ENCODE data around the gene PLPP7. TPM values are rescaled to one million over a fixed set of nuclear protein-coding genes. Genes with fewer than 3 reads are reported as not detected.
A peak's percentile ranks its signal among the peaks of the same experiment; 100 is the strongest.

PLPP7 gene
- total RNA-seq, 2 donors from 2014 or later: 0.23 to 0.31 TPM

GRCh38 chr9:131307974-131308373 is 18.5 kb downstream of the PLPP7 start:
- H3K9me3 Mint-ChIP-seq: no peaks in the 10 kb centered on the region
- H3K27me3 Mint-ChIP-seq (ENCODE audit: low read depth): no peaks in the 10 kb centered on the region
- DNase-seq (no peak), ATAC-seq (replicated peaks in 1 of 2) (no peak)
- H3K27ac Mint-ChIP-seq: no peak overlapping the region
- H3K4me3 Mint-ChIP-seq: no peak overlapping the region
- peaks cover 10% of the 10 kb centered on the region for H3K4me1 Mint-ChIP-seq (ENCODE audit: low read depth)
- no peaks in the 10 kb centered on the region for H3K36me3 Mint-ChIP-seq (ENCODE audit: insufficient read depth in 2 of 2)

GRCh38 chr9:131308452-131308851 is 18.9 kb downstream of the PLPP7 start:
- H3K27ac Mint-ChIP-seq: no peak overlapping the region
- no peaks in the 10 kb centered on the region for H3K36me3 Mint-ChIP-seq (ENCODE audit: insufficient read depth in 2 of 2)
- H3K27me3 Mint-ChIP-seq (ENCODE audit: low read depth): no peaks in the 10 kb centered on the region
- H3K9me3 Mint-ChIP-seq: no peaks in the 10 kb centered on the region
- no peak overlapping the region for H3K4me3 Mint-ChIP-seq
- ATAC-seq (replicated peaks in 1 of 2) (no peak), DNase-seq (no peak)
- peaks cover 10% of the 10 kb centered on the region for H3K4me1 Mint-ChIP-seq (ENCODE audit: low read depth)

- Mint-ChIP-seq H3K4me1 (ENCODE audit: low read depth) (peaks cover 10% of the 10 kb centered on the region), H3K9me3 (no peaks in the 10 kb centered on the region), H3K36me3 (ENCODE audit: insufficient read depth in 2 of 2) (no peaks in the 10 kb centered on the region), H3K27me3 (ENCODE audit: low read depth) (no peaks in the 10 kb centered on the region), H3K27ac (no peak overlapping the region), H3K4me3 (no peak overlapping the region)
- ATAC-seq (replicated peaks in 1 of 2) (no peak), DNase-seq (no peak)
Observed at GRCh38 chr9:131308906-131309529, 19.5 kb downstream of the PLPP7 start.

GRCh38 chr9:131309530-131310276 is 20.2 kb downstream of the PLPP7 start:
- H3K27me3 Mint-ChIP-seq (ENCODE audit: low read depth): no peaks in the 10 kb centered on the region
- DNase-seq: no peak
- H3K9me3 Mint-ChIP-seq: no peaks in the 10 kb centered on the region
- no peak for ATAC-seq (replicated peaks in 1 of 2)
- H3K27ac Mint-ChIP-seq: no peak overlapping the region
- H3K4me1 Mint-ChIP-seq (ENCODE audit: low read depth): peaks cover 10% of the 10 kb centered on the region
- H3K4me3 Mint-ChIP-seq: no peak overlapping the region
- no peaks in the 10 kb centered on the region for H3K36me3 Mint-ChIP-seq (ENCODE audit: insufficient read depth in 2 of 2)

GRCh38 chr9:131310833-131311554 is 21.5 kb downstream of the PLPP7 start:
- peak overlapping the region; percentile 39 for H3K27ac Mint-ChIP-seq
- H3K9me3 Mint-ChIP-seq: no peaks in the 10 kb centered on the region
- H3K4me1 Mint-ChIP-seq (ENCODE audit: low read depth): peaks cover 10% of the 10 kb centered on the region
- peak; percentile 97 to 98 for ATAC-seq (replicated peaks in 1 of 2)
- peak; percentile 73 to 74 for DNase-seq
- peak overlapping the region; percentile 68 to 69 for H3K4me3 Mint-ChIP-seq
- H3K36me3 Mint-ChIP-seq (ENCODE audit: insufficient read depth in 2 of 2): no peaks in the 10 kb centered on the region
- no peaks in the 10 kb centered on the region for H3K27me3 Mint-ChIP-seq (ENCODE audit: low read depth)

- no peaks in the 10 kb centered on the region for H3K36me3 Mint-ChIP-seq (ENCODE audit: insufficient read depth in 2 of 2)
- peaks cover 10% of the 10 kb centered on the region for H3K4me1 Mint-ChIP-seq (ENCODE audit: low read depth)
- H3K27ac Mint-ChIP-seq: no peak overlapping the region
- no peaks in the 10 kb centered on the region for H3K9me3 Mint-ChIP-seq
- H3K4me3 Mint-ChIP-seq: no peak overlapping the region
- ATAC-seq (replicated peaks in 1 of 2) (no peak), DNase-seq (no peak)
- H3K27me3 Mint-ChIP-seq (ENCODE audit: low read depth): no peaks in the 10 kb centered on the region
Observed at GRCh38 chr9:131312246-131312645, 22.7 kb downstream of the PLPP7 start.

- H3K4me3 Mint-ChIP-seq: no peak overlapping the region
- H3K36me3 Mint-ChIP-seq (ENCODE audit: insufficient read depth in 2 of 2): no peaks in the 10 kb centered on the region
- no peak overlapping the region for H3K27ac Mint-ChIP-seq
Observed at GRCh38 chr9:131312822-131313770, 23.6 kb downstream of the PLPP7 start.

GRCh38 chr9:131318231-131319085 is 28.9 kb downstream of the PLPP7 start:
- Mint-ChIP-seq H3K36me3 (ENCODE audit: insufficient read depth in 2 of 2) (no peaks in the 10 kb centered on the region), H3K9me3 (no peaks in the 10 kb centered on the region), H3K4me3 (no peak overlapping the region), H3K4me1 (ENCODE audit: low read depth) (no peaks in the 10 kb centered on the region), H3K27me3 (ENCODE audit: low read depth) (no peaks in the 10 kb centered on the region), H3K27ac (no peak overlapping the region)
- ATAC-seq (replicated peaks in 1 of 2): no peak
- no peak for DNase-seq

More at GRCh38 chr9:131312822-131313770, 23.6 kb downstream of the PLPP7 start:
- H3K27me3 Mint-ChIP-seq (ENCODE audit: low read depth): no peaks in the 10 kb centered on the region
- ATAC-seq (replicated peaks in 1 of 2): no peak
- H3K9me3 Mint-ChIP-seq: no peaks in the 10 kb centered on the region
- H3K4me1 Mint-ChIP-seq (ENCODE audit: low read depth): peaks cover 10% of the 10 kb centered on the region
- DNase-seq: no peak

GRCh38 chr9:131319486-131319885 is 30.0 kb downstream of the PLPP7 start:
- Mint-ChIP-seq H3K27me3 (ENCODE audit: low read depth) (no peaks in the 10 kb centered on the region), H3K36me3 (ENCODE audit: insufficient read depth in 2 of 2) (no peaks in the 10 kb centered on the region), H3K9me3 (no peaks in the 10 kb centered on the region), H3K4me3 (no peak overlapping the region), H3K4me1 (ENCODE audit: low read depth) (no peaks in the 10 kb centered on the region), H3K27ac (no peak overlapping the region)
- ATAC-seq (replicated peaks in 1 of 2): no peak
- DNase-seq: no peak

GRCh38 chr9:131320031-131320685 is 30.6 kb downstream of the PLPP7 start:
- ATAC-seq (replicated peaks in 1 of 2): no peak
- Mint-ChIP-seq H3K36me3 (ENCODE audit: insufficient read depth in 2 of 2) (no peaks in the 10 kb centered on the region), H3K4me3 (no peak overlapping the region), H3K27ac (no peak overlapping the region), H3K9me3 (no peaks in the 10 kb centered on the region), H3K4me1 (ENCODE audit: low read depth) (no peaks in the 10 kb centered on the region), H3K27me3 (ENCODE audit: low read depth) (no peaks in the 10 kb centered on the region)
- no peak for DNase-seq

GRCh38 chr9:131323629-131324028 is 34.1 kb downstream of the PLPP7 start:
- ATAC-seq (replicated peaks in 1 of 2) (no peak), DNase-seq (no peak)
- no peak overlapping the region for H3K4me3 Mint-ChIP-seq
- H3K9me3 Mint-ChIP-seq: no peaks in the 10 kb centered on the region
- no peaks in the 10 kb centered on the region for H3K36me3 Mint-ChIP-seq (ENCODE audit: insufficient read depth in 2 of 2)
- H3K27me3 Mint-ChIP-seq (ENCODE audit: low read depth): no peaks in the 10 kb centered on the region
- no peak overlapping the region for H3K27ac Mint-ChIP-seq
- H3K4me1 Mint-ChIP-seq (ENCODE audit: low read depth): no peaks in the 10 kb centered on the region

Measured in activated T-cell treated with anti-CD3 and anti-CD28 coated beads, Interleukin-2, amount 50 U/mL, for 72 hours (primary cell).